Measurements from ENCODE around the gene INSYN2A. TPM values are rescaled to one million over a fixed set of nuclear protein-coding genes. Genes with fewer than 3 reads are reported as not detected.

Gene INSYN2A
- total RNA-seq, 1 donor from 2014 or later = not detected

DNA sequence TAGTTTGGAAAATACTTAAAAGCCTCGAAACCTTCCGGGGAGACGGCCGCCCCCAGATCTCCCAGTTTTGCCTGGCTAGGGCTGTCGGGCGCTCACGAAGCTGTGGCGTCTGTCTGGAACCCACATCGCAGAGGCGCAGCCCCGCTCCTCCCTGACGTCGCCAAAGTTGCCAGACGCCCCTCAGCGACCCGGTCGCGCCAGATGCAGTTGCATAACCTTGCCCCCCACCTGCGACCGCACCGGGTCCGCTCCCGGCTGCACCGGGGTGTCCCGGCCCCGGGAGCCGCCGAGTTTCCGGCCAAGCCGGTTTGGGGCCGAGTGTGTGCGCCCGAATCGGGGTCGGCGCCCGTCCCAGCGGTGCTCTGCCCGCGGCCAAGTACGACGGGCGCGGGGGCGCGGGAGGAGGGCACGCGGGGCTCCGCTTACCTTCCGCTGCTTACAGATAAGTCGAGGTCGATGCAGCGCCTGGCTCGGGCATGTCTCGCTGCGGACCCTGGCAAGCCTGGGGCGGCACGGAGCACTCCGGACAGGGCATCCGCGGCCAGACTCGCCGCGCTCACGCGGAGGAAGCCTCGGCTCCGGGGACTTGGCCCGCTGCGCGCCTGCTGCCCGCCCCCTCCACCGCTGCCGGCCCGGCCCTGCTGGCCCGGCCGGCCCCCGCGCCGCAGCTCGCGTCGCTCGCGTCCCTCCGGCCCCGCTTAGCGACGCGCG lies 665 bp downstream of the INSYN2A start:
- no peak for DNase-seq (ENCODE audit: low read depth in 2 of 2)

GRCh38 chr10:127195041-127195506 lies 1.3 kb downstream of the INSYN2A start:
- peak in 1 of 2 donors; percentile 7 for DNase-seq (ENCODE audit: low read depth in 2 of 2)

DNA sequence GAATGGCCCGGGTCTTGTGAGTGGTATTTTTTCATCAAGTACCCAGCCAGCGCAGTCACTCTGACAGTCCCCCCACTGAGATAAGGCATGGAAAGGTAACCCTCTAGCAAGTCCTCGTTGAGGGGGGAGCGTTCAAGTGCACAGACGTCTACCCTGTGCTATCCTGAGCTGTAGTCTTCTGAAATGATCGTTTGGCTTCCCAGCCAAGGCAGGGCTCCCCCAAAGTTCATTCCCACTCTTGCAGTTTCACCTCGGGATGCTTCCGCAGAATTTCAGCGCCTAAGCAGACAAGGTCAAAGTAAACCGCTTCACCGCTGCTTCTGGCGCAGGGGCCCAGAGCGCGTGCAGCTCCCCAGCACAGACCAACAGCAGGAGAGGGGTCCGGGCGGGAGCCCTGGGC lies 1.8 kb downstream of the INSYN2A start:
- DNase-seq (ENCODE audit: low read depth in 2 of 2) = no peak

DNA sequence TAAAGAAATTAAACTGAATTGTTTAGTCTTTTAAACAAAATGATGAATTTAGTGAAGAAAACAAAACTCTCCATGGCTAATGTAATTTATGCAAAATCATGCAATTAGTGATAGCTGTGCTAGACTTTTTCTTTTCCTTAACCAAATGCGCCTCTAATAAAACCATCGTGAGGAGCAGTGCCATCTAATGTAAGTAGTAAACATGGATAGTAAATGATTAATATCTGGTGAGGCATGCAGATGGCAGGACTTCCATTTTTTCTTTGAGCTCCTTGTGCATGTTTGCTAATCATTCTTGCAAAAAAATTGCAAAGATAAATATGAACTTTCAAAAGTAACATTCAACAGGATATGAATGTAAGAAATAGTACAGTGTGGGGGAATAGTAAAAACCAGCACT lies 2.3 kb downstream of the INSYN2A start:
- no peak for DNase-seq (ENCODE audit: low read depth in 2 of 2)

DNA sequence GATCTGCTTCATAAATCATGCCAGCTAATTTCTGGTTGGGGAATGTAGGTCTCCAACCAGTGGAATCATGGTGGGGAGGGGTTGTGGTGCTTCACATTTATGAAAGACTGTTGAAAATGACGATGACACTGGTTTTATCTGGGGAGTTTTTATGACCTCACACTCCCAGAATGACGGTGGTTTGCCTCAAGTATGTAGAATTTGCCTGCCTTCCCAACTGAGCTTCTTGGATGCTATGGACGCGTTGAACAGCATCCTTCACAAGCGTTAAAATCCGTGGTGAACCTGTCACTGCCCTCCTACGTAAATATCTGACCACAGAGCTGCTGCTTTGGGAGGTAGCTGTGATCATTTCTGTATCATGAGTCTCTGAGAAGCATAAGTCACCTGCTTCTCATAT lies 3.3 kb downstream of the INSYN2A start:
- DNase-seq (ENCODE audit: low read depth in 2 of 2) = no peak

DNA sequence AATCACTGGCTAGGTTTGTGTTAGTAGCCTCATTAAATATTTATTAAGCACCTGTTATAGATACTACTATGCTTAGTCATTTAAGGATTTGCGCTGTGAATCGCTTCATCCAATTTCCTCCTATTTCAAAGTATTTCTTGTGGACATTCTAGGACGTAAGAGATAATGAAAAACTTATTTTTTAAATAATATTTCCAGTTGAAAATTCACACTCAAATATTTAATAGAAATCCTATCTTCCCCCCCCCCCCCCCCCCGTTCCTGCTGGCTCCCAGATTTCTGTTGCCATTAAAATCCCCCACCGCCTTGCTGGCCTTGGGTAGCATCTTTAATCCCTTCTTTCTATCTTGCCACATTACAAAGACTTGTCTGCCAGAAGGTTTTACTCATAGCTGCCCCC lies 6.0 kb downstream of the INSYN2A start:
- DNase-seq (ENCODE audit: low read depth in 2 of 2) = no peak

DNA sequence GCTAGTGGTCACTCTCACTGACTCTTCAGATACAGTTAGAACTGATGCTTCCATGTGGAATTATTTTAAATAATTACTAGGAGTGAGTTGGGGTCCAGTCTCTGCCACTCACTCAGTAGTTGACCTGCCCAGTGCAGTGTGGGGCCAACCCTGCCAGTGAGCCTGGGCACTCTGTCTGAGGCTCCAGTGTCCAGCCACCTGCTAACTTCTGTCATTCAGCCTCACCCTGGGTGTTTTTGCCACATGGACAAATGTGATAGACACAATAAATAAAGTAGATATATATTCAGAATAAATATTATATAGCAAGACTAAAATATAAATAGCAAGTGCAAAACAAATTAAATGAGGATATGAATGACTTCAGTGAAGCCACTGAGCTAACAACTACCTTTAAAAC lies 7.2 kb downstream of the INSYN2A start:
- DNase-seq (ENCODE audit: low read depth in 2 of 2) = no peak

DNA sequence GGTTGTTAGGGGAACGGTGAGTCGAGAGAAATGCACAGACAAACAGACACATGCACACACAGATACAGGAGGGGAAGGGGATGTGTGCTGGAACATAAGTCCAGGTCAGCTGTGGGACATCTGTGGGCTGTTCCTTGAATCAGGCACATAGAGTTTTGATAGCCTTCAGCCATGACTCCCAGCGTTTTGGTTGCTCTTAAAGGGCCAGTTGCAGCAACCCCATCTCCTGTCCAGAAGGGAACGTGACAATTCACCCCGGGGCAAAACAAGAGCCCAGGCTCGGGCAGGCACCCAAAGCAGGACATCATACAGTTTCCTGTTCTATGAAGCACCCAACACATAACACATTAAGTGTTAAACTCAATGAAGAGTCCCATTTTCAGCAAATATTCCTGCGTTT lies 9.6 kb downstream of the INSYN2A start:
- DNase-seq (ENCODE audit: low read depth in 2 of 2) = no peak

GRCh38 chr10:127184582-127184981 lies 11.8 kb downstream of the INSYN2A start:
- no peak for DNase-seq (ENCODE audit: low read depth in 2 of 2)

- no peak for DNase-seq (ENCODE audit: low read depth in 2 of 2)
Observed at GRCh38 chr10:127182161-127182560, 14.2 kb downstream of the INSYN2A start.

- no peak for DNase-seq (ENCODE audit: low read depth in 2 of 2)
Observed at GRCh38 chr10:127179612-127180250, 16.7 kb downstream of the INSYN2A start.

DNA sequence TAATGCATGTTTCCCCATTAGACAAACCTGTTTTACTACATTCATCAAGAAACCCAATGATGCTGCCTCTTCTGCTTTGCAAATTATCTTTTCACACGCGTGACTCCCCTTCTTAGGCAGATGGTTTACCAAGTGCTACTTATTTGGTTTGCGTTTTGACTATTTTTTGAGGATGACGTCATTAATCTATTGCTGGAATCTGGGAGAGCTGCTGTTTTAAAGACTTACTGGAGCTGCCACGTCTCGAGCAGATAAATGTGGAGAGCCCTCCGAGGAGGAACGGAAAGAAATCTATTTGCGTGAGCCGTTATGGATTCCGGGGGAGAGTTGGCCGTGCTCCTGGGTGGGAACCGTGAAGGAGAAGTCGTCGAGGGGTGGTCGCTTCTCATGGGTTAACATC lies 19.7 kb downstream of the INSYN2A start:
- DNase-seq (ENCODE audit: low read depth in 2 of 2) = no peak

- no peak for DNase-seq (ENCODE audit: low read depth in 2 of 2)
Observed at GRCh38 chr10:127175357-127176110, 20.9 kb downstream of the INSYN2A start.

GRCh38 chr10:127174866-127175265 lies 21.5 kb downstream of the INSYN2A start:
- DNase-seq (ENCODE audit: low read depth in 2 of 2) = no peak

- DNase-seq (ENCODE audit: low read depth in 2 of 2) = no peak
Observed at GRCh38 chr10:127168261-127168660, 28.1 kb downstream of the INSYN2A start.

- DNase-seq (ENCODE audit: low read depth in 2 of 2) = no peak
Observed at GRCh38 chr10:127162841-127163240, 33.5 kb downstream of the INSYN2A start.

GRCh38 chr10:127161482-127161881 lies 34.9 kb downstream of the INSYN2A start:
- no peak for DNase-seq (ENCODE audit: low read depth in 2 of 2)

DNA sequence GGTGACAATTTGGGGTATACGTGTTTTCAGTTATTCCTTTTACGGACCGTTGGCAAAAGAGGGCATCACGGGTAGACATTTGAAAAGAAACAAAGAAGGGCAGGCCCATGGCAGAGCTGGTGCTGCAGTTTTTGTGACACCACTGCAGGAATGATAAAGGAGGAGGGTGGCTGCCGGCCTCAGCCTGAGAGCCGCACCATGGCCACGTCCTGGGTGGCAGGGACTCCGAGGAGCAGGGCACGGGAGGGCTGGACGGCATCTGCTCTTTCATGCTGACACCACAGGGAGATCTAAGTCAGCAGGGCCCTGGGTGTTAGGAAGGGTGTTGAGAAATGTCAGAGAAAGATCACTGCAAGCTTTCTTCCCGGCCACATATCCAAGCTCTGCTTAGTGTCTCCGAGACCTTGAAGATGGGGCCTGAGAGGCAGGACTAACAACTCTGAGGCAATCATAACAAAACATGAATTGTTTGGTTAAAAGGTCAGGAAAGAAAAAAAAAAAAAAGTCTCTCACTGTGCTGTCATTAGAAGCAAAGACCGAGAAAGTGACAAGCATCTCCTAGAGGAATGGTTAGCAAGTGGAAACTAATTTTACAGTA lies 36.6 kb downstream of the INSYN2A start:
- no peak for DNase-seq (ENCODE audit: low read depth in 2 of 2)

- no peak for DNase-seq (ENCODE audit: low read depth in 2 of 2)
Observed at GRCh38 chr10:127158662-127159061, 37.7 kb downstream of the INSYN2A start.

DNA sequence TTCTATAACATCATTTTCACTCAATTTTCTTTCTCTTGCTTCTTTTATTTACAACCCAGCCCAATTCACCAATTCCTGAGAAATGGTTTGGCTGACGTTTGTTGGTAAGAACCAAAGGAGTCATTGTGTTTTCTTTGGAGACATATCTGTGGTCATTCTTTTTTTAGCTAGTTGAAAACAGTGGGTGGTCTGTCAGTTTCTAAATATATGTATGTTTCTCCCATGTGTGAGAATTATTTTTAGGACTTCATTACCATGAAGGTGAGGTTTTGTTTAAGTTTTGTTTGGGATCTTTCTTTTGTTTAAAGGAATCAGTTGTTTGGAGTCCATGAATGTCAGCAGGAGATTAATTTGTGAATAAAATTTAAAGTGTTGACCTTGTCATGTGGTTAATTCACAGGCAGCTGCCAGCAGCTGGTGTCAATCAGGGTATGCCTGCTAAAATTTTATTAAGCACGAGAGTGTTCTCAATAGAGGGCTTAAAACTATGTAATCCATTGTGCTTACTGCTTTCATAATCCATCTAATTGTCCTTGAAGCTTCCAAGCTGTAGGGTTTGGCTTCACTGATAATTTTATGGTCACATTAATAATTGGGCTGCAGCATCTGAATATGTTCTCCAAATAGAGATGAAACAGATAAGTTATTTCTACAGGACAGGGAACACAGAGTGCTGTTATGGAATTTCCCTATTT lies 38.7 kb downstream of the INSYN2A start:
- DNase-seq (ENCODE audit: low read depth in 2 of 2) = no peak

- DNase-seq (ENCODE audit: low read depth in 2 of 2) = no peak
Observed at GRCh38 chr10:127157089-127157488, 39.3 kb downstream of the INSYN2A start.

Data from dermis microvascular lymphatic vessel endothelial cell (primary cell).